GM23338 (cell line): ENCODE data around the gene PTPRN2.

Experiments used
- CTCF ChIP-seq, 2 experiments: fragments of 200-600 bp in 1 of 2; sonication (generic) in 1 of 2; conservative IDR thresholded peaks; 2 replicates each; pipeline versions ENCODE4 v1.5.1 to v1.6.1; 2016 to 2017; ENCODE audit warnings: antibody characterized with exemption in 2 of 2, low read depth in 2 of 2, mild to moderate bottlenecking in 2 of 2, moderate library complexity in 1 of 2
- POLR2AphosphoS5 ChIP-seq: IDR thresholded peaks from 2 replicates; pipeline ENCODE4 v1.6.1; 2016; ENCODE audit warnings: antibody characterized with exemption, low read depth
- ZNF331 ChIP-seq: fragments of 250-450 bp; sonication (Bioruptor Pico); IDR thresholded peaks from 2 replicates; pipeline ENCODE4 v1.5.0; 2020; ENCODE audit warnings: low read depth, mild to moderate bottlenecking, moderate library complexity

- TF ChIP-seq CTCF (conservative IDR thresholded peaks at IDR 0.05; ENCODE audit: low read depth in 2 of 2) (no peak), ZNF331 (CRISPR knock-in tag) (no peak), POLR2AphosphoS5 (no peak)
These were observed 37.8 kb downstream of the PTPRN2 start for GRCh38 chr7:158549616-158550393.
